Brain microvascular endothelial cell (primary cell): ENCODE results near the gene RCC2.
A peak's percentile ranks its signal among the peaks of the same experiment; 100 is the strongest.
"Not testable (repeated sequence)": the region's sequence is repeated elsewhere in the genome, so short reads cannot be mapped to it uniquely, and the experiment has no call there.

Experiments used
- DNase-seq: peaks from one replicate; pipeline ENCODE4 v3.0.0-alpha.2; 2020
- H3K27ac ChIP-seq: fragments of 250-450 bp; sonication (Bioruptor Pico); 2 replicates; pipeline ENCODE4 v1.5.1; 2020; ENCODE audit warnings: mild to moderate bottlenecking, moderate library complexity
- H3K27me3 ChIP-seq: fragments of 250-450 bp; sonication (Bioruptor Pico); replicated peaks from 2 replicates; pipeline ENCODE4 v1.5.1; 2020; ENCODE audit warnings: mild to moderate bottlenecking
- H3K36me3 ChIP-seq: fragments of 250-450 bp; sonication (Bioruptor Pico); replicated peaks from 2 replicates; pipeline ENCODE4 v1.5.1; 2020; ENCODE audit warnings: mild to moderate bottlenecking
- H3K4me3 ChIP-seq: 2 replicates; pipeline ENCODE4 v1.5.1; 2011; ENCODE audit warnings: low read depth, mild to moderate bottlenecking, control low read depth, low read length, moderate library complexity
- in situ Hi-C: cut with HindIII; loops from 2 replicates; pipeline ENCODE4 v1.10.0; 2017; ENCODE audit warnings: low sequenced_read_pairs, low pct_ligation_motif_present
- TF ChIP-seq, protein P1 (sequence below): IDR thresholded peaks from 2 replicates; pipeline ENCODE4 v1.5.1; 2011; ENCODE audit warnings: low read depth, mild to moderate bottlenecking, moderate library complexity, low read length, control low read depth, inconsistent platforms; ENCODE audit errors: missing control alignments

Gene RCC2

GRCh38 chr1:17439250-17440073 lies at the start of gene RCC2:
Gene RCC2 (minus strand): TSS chr1:17439677. CDS start chr1:17438514, 1,163 bp downstream.
- H3K27me3 ChIP-seq: no peaks in the 10 kb centered on the region
- in situ Hi-C loops: no loop called here
- TF ChIP-seq, protein P1, sequence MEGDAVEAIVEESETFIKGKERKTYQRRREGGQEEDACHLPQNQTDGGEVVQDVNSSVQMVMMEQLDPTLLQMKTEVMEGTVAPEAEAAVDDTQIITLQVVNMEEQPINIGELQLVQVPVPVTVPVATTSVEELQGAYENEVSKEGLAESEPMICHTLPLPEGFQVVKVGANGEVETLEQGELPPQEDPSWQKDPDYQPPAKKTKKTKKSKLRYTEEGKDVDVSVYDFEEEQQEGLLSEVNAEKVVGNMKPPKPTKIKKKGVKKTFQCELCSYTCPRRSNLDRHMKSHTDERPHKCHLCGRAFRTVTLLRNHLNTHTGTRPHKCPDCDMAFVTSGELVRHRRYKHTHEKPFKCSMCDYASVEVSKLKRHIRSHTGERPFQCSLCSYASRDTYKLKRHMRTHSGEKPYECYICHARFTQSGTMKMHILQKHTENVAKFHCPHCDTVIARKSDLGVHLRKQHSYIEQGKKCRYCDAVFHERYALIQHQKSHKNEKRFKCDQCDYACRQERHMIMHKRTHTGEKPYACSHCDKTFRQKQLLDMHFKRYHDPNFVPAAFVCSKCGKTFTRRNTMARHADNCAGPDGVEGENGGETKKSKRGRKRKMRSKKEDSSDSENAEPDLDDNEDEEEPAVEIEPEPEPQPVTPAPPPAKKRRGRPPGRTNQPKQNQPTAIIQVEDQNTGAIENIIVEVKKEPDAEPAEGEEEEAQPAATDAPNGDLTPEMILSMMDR: peak; percentile 2
- peaks cover 5% of the 10 kb centered on the region for H3K36me3 ChIP-seq
- DNase-seq: peak; percentile 53
- H3K27ac ChIP-seq: peak within 1 kb of the TSS; percentile 50
- peak within 1 kb of the TSS; percentile 78 for H3K4me3 ChIP-seq

GRCh38 chr1:17486242-17486641 lies 46.8 kb upstream of the RCC2 start:
- in situ Hi-C loops: no loop called here
- Histone ChIP-seq H3K36me3 (no peaks in the 10 kb centered on the region), H3K27ac (no peak overlapping the region), H3K27me3 (no peaks in the 10 kb centered on the region), H3K4me3 (no peak overlapping the region)
- DNase-seq: no peak
- TF ChIP-seq, protein P1: no peak

DNA sequence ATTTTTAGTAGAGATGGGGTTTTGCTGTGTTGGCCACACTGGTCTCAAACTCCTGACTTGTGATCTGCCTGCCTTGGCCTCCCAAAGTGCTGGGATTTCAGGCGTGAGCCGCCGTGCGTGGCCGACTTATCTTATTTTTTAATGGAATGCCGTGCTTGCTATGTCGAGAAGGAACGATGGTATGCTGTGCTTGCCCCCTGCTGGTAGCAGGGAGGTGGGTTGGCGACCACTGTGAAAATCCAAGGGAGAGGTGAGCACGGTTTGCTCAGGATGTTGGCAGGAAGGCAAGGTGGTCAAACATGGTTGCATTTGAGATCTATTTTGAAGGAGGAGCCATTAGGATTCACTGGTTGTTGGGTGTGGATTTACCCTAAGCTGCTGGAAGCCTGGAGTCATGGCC lies 45.8 kb upstream of the RCC2 start:
- DNase-seq: peak; percentile 14
- no peaks in the 10 kb centered on the region for H3K27me3 ChIP-seq
- TF ChIP-seq, protein P1: peak; percentile 68
- no peaks in the 10 kb centered on the region for H3K36me3 ChIP-seq
- H3K4me3 ChIP-seq: no peak overlapping the region
- in situ Hi-C loops: no loop called here
- H3K27ac ChIP-seq: no peak overlapping the region

DNA sequence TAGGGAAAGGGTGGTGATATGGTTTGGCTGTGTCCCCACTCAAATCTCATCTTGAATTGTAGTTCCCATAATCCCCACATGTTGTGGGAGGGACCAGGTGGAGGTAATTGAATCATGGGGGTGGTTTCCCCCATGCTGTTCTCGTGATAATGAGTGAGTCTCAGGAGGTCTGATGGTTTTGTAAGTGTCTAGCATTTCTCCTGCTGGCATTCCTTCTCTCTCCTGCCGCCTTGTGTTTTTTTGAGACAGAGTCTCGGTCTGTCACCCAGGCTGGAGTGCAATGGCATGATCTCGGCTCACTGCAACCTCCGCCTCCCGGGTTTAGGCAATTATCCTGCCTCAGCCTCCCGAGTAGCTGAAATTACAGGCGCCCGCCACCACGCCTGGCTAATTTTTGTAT lies 42.5 kb upstream of the RCC2 start:
- H3K27me3 ChIP-seq, H3K4me3 ChIP-seq, DNase-seq, H3K27ac ChIP-seq, in situ Hi-C loops, H3K36me3 ChIP-seq: not testable (repeated sequence)

- in situ Hi-C loops: no loop called here
- Histone ChIP-seq H3K27ac (no peak overlapping the region), H3K36me3 (no peaks in the 10 kb centered on the region), H3K4me3 (no peak overlapping the region), H3K27me3 (no peaks in the 10 kb centered on the region)
- no peak for DNase-seq
- TF ChIP-seq, protein P1: no peak
These were observed 41.4 kb upstream of the RCC2 start for GRCh38 chr1:17480846-17481245.

GRCh38 chr1:17475752-17476151 lies 36.3 kb upstream of the RCC2 start:
- Histone ChIP-seq H3K36me3 (no peaks in the 10 kb centered on the region), H3K27ac (no peak overlapping the region), H3K4me3 (no peak overlapping the region), H3K27me3 (no peaks in the 10 kb centered on the region)
- peak; percentile 29 for DNase-seq
- in situ Hi-C loops: no loop called here
- TF ChIP-seq, protein P1: no peak

- H3K27me3 ChIP-seq, in situ Hi-C loops, H3K4me3 ChIP-seq, DNase-seq, H3K27ac ChIP-seq, H3K36me3 ChIP-seq: not testable (repeated sequence)
These were observed 35.5 kb upstream of the RCC2 start for GRCh38 chr1:17474836-17475555.
